Effector CD8-positive, alpha-beta T cell (primary cell): ENCODE data around the gene DBNDD1.
"Not testable (repeated sequence)": the region's sequence is repeated elsewhere in the genome, so short reads cannot be mapped to it uniquely, and the experiment has no call there.

Experiments
- DNase-seq: peaks from one replicate; lab custom pipeline; 2025; lab: John Stamatoyannopoulos, UW
- total RNA-seq, 4 experiments: gene quantifications; one replicate each; lab custom pipeline; 2026; lab: John Stamatoyannopoulos, UW

The DBNDD1 gene, protein sequence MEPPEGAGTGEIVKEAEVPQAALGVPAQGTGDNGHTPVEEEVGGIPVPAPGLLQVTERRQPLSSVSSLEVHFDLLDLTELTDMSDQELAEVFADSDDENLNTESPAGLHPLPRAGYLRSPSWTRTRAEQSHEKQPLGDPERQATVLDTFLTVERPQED
- 0 to 0.72 (median 0.04) reads per million in 4 experiments for total RNA-seq

DNA sequence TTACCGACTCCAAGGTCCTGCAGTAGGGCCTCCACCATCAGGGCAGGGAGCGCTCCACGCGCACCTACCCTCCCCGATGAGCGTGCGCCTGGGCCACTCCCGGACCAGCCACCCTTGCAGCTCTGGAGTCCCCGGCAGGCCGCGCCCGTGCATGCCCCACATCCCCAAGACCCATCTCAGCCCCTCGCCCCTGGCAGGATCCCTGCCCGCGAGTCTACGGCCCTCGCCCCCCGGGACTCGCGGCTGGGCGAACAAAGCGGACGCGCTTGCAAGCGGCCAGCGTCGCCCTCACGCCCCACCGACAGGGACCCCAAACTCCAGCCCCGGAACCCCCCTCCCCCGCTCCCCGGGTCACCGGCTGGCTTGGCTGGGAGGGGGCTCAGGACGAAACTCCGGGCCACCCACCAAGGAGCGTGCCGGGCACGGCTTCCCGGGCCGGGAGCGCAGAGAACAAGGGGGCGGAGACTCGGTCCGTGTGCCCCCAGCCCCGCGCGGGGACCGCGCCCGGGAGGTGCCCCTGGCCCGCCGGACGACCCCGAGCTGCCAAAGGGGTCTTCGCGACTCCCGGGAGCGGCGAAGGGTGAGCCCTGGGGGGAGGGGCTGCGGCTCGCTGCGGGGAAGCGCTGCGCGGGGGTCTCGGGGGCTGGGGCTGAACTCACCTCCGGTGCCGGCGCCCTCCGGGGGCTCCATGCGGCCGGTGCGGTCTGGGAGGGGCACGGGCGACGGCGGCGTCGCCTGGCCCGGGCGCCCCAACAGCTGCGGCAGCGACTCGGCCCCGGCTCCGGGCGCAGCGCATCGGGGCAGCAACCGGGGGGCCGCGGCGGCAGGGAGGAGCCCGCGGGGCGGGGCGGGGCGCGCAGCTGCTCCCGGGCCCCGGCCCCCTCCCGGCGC lies at the start of gene DBNDD1:
Gene DBNDD1, minus strand, starts transcription at position 805 of the 891 bp plus-strand sequence. Its CDS starts 115 bp downstream, at position 690.
- no peak for DNase-seq

DNA sequence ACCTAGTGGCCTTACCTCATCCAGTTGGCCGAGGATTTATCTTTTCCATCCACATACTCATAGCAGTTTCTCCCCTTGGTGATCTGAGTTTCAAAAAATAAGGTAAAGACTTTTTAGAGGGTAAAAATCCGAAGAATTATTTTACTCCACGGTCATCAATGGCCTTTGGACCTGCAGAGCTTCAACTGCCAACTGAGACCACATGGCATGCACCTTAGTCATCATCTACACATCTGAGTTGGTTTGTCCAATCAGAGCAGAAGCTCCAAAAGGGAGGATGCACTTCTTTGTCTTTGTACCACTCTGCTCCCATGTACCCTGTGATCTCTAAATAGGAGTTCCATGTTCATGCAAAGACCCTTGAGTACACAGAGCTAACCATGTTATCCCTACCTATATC lies 42.2 kb upstream of the DBNDD1 start:
- DNase-seq: no peak

DNA sequence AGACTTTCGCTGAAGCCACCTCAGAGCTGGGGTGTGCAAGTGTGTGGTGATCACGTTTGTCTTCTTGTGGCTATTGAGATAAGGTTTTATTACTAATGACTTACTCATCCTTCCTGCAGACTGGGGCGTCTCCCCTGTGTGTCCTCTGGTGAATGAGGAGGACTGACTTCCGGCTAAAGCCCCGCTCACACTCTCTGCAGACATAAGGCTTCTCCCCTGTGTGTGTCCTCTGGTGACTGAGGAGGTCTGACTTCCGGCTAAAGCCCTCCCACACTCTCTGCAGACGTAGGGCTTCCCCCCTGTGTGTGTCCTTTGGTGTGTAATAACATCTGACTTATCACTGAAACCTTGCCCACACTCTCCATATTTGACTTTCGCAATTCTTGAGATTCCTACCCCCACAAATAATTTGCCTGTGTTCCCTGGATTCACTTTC lies 38.5 kb upstream of the DBNDD1 start:
- no peak for DNase-seq

DNA sequence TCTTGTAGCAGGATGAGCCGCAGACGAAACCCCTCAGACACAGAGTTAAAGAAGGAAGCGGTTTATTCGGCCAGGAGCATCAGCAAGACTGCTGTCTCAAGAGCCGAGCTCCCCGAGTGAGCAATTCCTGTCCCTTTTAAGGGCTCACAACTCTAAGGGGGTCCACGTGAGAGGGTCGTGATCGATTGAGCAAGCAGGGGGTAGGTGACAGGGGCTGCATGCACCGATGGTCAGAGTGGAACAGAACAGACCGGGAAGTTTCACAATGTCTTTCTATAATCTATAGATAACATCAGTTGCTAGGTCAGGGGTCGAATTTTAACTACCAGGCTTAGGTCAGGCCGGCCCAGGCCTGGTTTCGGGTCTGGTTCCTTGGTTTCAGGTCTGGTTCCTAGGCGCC lies 37.3 kb upstream of the DBNDD1 start:
- not testable (repeated sequence) for DNase-seq

DNA sequence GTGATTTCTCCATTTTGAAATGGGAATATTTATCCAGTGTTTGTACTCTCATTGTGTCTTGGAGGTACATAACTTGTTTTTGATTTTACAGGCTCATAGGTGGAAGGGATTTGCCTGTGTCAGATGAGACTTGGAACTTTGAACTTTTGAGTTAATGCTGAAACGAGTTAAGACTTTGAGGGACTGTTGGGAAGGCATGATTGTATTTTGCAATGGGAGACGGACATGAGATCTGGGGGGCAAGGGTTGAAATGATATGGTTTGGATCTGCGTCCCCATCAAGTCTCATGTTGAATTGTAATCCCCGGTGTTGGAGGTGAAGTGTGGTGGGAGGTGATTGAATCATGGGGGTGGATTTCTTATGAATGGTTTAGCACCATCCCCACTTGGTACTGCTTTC lies 36.1 kb upstream of the DBNDD1 start:
- DNase-seq: no peak

DNA sequence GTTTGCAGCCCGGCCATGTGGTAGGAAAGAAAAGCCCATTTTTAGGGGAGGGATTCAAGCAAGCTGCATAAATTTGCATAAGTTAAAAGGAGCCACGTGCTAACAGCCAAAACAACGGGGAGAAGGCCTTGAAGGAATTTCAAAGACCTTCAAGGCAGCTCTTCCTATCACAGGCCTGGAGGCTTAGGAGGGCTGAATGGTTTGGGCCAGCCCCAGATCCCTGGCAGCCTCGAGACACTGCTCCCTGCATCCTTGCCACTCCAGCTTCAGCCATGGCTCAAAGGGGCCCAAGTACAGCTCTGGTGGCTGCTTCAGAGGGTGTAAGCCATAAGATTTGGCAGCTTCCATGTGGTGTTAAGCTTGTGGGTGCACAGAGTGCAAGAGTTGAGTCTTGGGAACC lies 35.3 kb upstream of the DBNDD1 start:
- no peak for DNase-seq

DNA sequence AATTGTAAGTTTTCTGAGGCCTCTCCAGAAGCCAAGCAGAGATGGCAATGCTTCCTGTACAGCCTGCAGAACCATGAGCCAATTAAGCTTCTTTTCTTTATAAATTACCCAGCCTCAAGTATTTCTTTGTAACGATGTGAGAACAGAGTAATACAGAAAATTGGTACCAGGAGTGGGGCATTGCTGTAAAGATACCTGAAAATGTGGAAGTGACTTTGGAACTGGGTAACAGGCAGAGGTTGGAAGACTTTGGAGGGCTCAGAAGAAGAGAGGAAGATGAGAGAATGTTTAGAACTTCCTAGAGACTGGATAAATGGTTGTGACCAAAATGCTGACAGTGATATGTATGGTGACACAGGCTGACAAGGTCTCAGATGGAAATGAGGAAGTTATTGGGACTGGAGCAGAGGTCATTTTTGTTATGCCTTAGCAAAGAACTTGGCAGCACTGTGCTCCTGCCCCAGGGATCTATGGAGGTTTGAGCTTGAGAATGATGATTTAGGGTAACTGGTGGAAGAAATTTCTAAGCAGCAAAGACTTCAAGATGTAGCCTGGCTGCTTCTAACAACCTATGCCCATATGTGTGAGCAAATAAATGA lies 34.7 kb upstream of the DBNDD1 start:
- DNase-seq: no peak

DNA sequence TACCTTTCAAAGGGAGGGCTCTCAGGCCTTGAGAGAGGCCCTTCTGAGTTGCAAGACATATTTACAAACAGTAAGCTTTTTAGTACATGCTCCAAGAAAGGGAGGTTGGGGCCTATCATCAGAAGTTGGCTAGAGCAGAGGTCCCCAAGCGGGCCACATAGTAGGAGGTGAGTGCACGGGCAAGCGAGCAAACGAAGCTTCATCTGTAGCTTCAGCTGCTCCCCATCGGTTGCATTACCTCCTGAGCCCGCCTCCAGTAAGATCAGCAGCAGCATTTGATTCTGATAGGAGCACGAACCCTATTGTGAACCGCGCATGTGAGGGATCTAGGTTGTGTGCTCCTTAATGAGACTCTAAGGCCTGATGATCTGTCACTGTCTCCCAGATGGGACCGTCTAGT lies 31.7 kb upstream of the DBNDD1 start:
- no peak for DNase-seq

DNA sequence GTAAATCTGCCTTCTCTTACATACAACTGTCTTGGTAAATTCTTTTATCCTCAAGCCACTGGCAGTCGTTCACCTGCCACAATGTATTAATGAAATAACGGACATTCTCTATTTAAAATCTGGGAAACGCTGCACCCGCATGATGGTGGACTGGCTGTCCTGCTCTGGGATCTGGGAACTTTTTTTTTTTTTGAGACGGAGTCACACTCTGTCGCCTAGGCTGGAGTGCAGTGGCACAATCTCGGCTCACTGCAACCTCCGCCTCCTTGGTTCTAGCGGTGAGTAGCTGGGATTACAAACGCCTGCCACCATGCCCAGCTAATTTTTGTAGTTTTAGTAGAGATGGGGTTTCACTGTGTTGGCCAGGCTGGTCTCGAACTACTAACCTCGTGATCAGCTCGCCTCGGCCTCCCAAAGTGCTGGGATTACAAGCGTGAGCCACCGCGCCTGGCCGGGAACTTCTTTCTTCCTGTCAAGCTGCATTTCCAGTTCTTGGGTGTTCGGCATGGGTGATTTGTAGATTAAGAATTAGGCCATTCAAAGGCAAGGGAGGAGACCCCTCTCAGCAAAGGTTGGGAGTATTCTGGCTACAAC lies 29.6 kb upstream of the DBNDD1 start:
- DNase-seq: no peak

DNA sequence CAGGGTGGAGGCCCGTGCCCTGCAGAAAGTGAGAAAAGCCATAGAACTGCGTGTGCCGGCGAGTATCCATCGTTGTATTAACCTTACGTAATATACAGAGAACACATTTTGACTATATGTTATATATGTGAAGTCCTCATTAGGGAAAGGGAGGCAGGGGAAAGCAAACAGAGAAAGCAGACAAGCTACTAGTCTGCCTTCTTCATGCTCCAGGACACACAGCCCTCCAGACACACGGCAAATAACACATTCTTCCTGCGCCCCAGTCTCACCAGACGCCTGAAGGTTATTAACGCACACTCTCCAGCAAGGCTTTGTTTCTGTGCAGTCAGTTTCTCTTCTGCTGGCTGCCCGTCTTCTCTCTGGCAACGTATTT lies 29.1 kb upstream of the DBNDD1 start:
- DNase-seq: no peak

DNA sequence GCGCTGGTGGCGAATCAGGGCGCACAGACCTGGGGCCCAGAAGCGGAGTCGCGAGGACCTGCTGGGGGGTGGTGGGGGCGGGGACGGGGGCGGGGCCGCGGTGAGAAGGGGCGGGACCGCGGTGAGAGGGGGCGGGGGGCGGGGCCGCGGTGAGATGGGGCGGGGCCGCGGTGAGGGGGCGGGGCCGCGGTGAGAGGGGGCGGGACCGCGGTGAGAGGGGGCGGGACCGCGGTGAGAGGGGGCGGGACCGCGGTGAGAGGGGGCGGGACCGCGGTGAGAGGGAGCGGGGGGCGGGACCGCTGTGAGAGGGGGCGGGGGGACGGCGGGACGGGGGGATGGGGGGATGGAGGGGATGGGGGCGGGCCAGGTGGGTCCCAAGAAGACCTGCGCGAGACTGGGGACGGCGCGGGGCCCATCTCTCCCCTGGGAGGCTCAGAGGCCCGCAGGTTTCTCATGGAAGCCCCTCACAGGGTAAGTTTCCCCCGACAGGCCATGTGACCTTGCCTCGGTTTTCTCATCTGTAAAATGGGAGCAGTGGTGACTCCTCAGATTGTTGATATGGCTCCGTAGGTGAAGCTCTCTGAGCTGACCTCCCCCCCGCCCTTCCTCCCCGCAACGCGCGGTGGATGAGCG lies 28.6 kb upstream of the DBNDD1 start:
- DNase-seq: peak; percentile 6

DNA sequence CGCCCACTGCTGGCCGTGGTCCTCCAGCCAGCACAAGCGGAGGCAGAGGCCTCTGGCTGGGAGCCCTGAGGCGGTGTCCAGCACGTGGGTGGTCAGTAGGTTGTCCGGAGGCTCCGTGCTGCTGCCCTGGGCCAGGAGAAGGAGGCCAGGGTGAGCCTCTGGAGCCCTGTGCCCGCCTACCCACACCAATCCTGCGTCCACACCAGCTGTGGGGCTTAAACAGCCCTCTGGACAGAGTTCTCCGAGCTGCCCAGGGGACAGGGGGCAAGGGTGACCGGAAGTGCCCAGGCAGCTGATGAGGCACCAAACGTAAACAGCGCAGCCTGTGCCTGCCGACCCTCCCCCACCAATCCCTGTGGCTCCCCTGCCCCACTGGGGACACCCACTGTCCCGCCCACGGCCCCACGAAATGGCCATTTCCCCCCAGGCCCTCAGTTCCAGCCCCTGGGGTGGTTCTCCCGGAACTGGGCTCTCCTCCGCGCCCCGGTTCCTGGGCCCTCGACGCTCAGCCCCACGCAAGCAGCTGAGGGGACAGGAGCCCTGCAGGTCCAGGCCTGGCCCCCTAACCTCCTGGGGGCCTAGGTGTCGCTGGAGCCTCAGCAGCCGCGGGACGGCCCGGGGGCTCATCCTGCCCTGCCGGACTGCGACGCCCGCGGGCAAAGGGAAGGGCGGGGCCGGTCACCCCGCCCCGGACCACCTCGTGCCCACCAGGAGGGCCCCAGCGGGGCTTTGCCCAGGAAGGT lies 27.9 kb upstream of the DBNDD1 start:
- DNase-seq: no peak

DNA sequence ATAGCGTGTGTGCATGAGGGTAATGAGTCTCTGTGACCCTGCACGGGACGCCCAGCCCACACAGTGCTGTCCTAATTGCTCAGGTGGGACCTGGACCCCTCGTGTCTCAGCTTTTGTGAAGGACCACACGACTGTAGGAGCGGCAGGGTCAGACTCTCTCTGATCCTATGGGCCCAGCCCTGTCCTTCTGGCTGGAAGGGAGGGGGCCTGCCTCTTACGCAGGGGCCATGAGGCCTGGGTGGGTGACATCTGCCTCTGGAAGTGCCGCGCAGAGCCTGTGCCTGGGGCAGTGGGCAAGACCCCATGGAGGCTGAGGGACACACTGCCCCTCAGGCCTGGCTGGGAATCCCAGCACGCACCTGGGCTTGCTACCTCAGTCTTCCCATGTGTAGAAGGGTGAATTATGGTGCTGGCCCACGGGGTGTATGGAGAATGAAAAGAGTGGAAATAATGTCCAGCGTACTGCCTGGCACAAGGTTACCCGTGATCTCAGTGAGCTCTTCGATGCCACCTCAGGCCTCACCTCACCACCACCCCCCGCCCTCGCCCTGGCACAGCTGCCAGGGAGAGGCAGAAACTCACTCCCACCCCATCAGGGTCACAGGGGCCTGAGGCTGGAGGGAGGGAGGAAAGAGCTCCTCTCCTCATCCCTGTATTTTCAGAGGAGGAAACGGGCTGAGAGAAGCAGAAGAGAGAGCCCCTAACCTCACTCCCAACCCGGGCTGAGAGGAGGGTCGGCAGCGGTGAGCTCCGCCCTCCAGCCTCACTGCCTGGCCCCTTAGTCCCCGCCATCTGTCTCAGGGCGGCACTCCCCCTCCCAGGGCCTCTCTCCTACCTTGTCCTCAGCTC lies 27.1 kb upstream of the DBNDD1 start:
- DNase-seq: no peak

DNA sequence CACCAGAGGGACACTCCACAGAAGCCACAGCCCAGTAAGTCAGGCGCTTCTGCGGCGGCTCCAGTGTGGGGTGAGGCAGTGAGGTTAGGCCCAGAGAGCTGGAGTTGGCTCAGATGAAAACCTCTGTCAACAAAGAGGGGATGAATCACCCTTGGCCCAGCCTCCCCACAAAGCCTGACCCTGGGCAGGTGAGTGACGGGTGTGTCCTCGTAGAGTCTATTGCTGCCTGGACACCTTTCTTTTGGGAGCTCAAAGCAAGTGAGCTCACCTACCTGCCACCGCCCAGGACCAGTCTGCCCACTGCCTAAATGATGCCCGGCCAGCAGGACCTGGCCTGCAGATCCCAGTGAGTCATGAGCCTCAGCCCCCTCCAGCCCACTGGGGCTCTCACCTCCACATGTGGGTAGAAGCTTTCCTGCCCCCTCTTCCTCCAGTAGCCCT lies 24.9 kb upstream of the DBNDD1 start:
- DNase-seq: no peak

DNA sequence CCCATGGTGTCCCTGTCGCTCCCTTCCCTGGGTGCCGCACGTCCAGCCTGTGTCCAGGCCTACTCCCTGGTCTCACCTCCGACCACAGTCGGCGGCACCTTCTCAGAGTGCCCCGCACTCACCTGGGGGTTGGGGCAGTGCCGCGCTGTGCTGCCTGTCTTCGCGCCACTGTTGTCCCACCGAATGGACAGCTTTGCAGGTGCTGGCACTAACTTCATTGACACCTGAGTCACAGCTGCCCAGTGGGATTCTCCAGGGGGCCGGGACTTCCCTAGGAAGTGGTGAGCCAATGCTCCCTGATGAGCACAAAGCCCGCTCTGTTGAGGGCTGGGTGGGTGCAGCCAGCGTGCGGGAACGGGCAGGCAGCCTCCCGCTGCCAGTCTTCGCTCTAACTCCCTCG lies 24.3 kb upstream of the DBNDD1 start:
- DNase-seq: no peak

DNA sequence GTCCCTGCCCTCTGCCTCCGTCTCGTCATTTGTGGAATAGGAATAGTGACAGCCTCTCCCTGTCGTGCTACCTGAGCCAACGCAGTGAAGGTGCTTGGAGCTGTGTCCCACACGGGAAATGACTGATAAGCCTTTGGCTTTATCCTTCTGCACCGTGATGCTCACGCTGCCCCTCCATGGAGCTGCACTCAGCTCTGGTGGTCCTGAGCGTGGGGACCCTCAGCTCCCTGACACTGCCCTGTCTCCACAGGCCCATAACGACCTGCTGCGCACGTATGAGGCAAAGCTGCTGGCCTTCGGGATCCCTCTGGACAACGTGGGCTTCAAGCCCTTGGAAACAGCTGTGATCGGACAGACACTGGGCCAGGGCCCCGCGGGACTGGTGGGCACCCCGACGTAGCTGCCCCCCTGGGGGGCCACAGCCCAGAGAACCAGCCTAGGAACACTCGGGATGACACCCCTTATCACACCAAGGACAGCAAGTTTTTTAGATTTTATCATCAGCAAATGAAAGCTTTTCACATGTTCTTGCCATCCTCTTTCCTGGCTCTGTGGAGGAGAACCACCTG lies 23.8 kb upstream of the DBNDD1 start:
- no peak for DNase-seq

DNA sequence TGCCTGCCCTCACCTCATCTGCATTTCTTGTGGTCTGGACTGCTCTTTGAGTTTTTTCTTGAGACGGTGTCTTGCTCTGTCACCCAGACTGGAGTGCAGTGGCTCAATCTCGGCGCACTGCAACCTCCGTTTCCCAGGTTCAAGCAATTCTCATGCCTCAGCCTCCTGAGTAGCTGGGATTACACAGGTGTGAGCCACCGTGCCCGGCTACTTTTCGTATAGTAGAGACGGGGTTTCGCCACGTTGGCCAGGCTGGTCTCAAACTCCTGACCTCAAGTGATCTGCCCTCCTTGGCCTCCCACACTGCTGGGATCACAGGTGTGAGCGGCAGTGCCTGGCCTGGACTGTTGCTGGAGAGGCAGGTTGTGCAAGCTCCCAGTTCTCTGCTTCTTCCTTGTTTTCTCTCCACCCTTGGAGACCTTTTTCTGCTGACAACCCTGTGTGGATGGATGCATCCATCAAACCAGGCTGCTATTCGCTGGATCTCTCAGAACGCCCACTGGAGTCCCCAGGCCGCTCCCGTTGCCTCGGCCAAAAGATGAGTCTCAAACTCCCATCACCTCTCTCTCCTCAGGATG lies 22.7 kb upstream of the DBNDD1 start:
- DNase-seq: no peak

DNA sequence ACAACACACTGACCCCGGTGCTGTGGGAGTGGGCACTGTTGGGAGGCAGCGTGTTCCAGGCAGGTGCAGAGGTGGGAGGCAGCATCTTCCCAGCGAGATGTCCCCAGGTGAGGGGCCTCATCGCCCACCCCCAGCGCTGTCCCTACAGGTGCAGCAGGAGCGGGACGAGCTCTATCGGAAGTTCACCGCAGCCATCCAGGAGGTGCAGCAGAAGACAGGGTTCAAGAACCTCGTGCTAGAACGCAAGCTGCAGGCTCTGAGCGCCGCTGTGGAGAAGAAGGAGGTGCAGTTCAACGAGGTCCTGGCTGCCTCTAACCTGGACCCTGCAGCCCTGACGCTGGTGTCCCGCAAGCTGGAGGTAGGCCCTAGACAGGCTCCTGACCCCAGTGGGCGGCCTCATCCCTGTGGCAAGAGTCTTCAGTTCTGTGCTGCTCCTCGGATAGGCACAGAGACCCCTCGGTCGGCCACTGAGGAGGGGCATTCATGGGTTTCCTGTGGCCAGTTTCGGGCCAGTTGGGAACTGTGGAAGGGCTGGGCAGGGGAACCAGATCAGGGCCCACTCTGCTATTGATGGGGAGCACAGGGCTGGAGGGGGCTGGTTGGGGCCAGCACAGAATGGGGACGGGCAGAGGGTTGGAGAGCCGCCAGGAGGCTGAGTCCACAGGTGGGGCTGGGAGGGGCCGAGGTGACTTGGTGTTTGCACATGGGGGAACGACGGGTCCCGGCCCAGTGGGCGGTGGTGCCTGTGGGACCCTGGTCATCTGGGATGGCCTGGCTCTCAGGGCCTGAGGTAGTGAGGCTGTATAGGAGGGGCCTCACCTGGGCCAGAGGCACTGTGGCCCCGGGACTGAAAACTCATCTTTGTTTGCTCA lies 21.1 kb upstream of the DBNDD1 start:
- DNase-seq: no peak

DNA sequence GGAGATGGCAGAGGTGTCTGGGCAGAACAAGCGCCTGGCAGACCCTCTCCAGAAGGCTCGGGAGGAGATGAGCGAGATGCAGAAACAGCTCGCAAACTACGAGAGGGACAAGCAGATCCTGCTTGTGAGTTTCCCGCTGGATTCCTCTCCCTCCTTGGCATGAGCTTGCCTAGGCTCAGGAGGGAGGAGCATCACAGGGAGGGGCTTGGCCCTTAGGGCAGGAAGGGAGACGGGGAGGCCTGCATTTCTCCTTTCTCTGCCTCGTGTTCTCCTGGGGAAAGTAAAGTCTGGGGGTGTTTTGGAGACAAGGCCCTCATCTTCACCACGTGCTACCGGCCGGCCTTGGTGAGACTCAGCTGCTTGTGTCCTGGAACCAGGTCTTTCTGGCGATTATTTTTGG lies 18.0 kb upstream of the DBNDD1 start:
- no peak for DNase-seq
